Trophoblast cell (in vitro differentiated cells and primary cell): ENCODE data around the gene FBXO17.

ENCODE experiments used
- DNase-seq, 2 donors: peaks; one replicate each; pipeline ENCODE4 v3.0.0-alpha.2; 2016
- H2AFZ ChIP-seq: 2 replicates; pipeline ENCODE4 v1.6.1; 2013; ENCODE audit warnings: low read length, moderate library complexity, mild to moderate bottlenecking; ENCODE audit not compliant: insufficient read depth, poor library complexity
- H2AK5ac ChIP-seq: 2 replicates; pipeline ENCODE4 v1.6.1; 2013; ENCODE audit warnings: mild to moderate bottlenecking, low read length
- H2BK120ac ChIP-seq: 2 replicates; pipeline ENCODE4 v1.6.1; 2013; ENCODE audit warnings: low read length, mild to moderate bottlenecking, moderate library complexity; ENCODE audit not compliant: insufficient read depth, poor library complexity
- H2BK12ac ChIP-seq: 2 replicates; pipeline ENCODE4 v1.6.1; 2013; ENCODE audit warnings: mild to moderate bottlenecking, low read length, moderate library complexity
- H2BK5ac ChIP-seq: 2 replicates; pipeline ENCODE4 v1.6.1; 2013; ENCODE audit warnings: low read length, low read depth, moderate library complexity, mild to moderate bottlenecking; ENCODE audit not compliant: poor library complexity
- H3K14ac ChIP-seq: 2 replicates; pipeline ENCODE4 v1.6.1; 2013; ENCODE audit warnings: mild to moderate bottlenecking, low read length
- H3K18ac ChIP-seq: 2 replicates; pipeline ENCODE4 v1.6.1; 2013; ENCODE audit warnings: mild to moderate bottlenecking, low read length
- H3K23ac ChIP-seq: 2 replicates; pipeline ENCODE4 v1.6.1; 2013; ENCODE audit warnings: low read length
- H3K27ac ChIP-seq: 2 replicates; pipeline ENCODE4 v1.5.1; 2013; ENCODE audit warnings: low read depth, mild to moderate bottlenecking, inconsistent platforms, low read length, moderate library complexity
- H3K27me3 ChIP-seq: 2 replicates; pipeline ENCODE4 v1.6.1; 2013; ENCODE audit warnings: inconsistent platforms, mild to moderate bottlenecking, low read length, moderate library complexity; ENCODE audit not compliant: insufficient read depth
- H3K36me3 ChIP-seq, 2 experiments: 1 replicate in 1 of 2; 2 replicates in 1 of 2; pipeline ENCODE4 v1.6.1; 2013; ENCODE audit warnings: low read length in 2 of 2, mild to moderate bottlenecking in 2 of 2, moderate library complexity in 1 of 2; ENCODE audit not compliant: insufficient read depth in 2 of 2, control insufficient read depth in 1 of 2
- H3K4ac ChIP-seq: 2 replicates; pipeline ENCODE4 v1.6.1; 2013; ENCODE audit warnings: low read depth, mild to moderate bottlenecking, low read length, moderate library complexity
- H3K4me1 ChIP-seq, 2 experiments: 1 replicate in 1 of 2; 2 replicates in 1 of 2; pipeline ENCODE4 v1.6.1; 2013; ENCODE audit warnings: low read length in 2 of 2, mild to moderate bottlenecking in 2 of 2, moderate library complexity in 1 of 2; ENCODE audit not compliant: insufficient read depth in 2 of 2, control insufficient read depth in 1 of 2
- H3K4me2 ChIP-seq: 2 replicates; pipeline ENCODE4 v1.6.1; 2013; ENCODE audit warnings: inconsistent platforms, mild to moderate bottlenecking, low read length, moderate library complexity
- H3K4me3 ChIP-seq: 2 replicates; pipeline ENCODE4 v1.5.1; 2013; ENCODE audit warnings: mild to moderate bottlenecking, low read depth, low read length, inconsistent platforms
- H3K79me1 ChIP-seq: one replicate; pipeline ENCODE4 v1.6.1; 2013; ENCODE audit warnings: low read length
- H3K79me2 ChIP-seq: 2 replicates; pipeline ENCODE4 v1.6.1; 2013; ENCODE audit warnings: low read length, mild to moderate bottlenecking; ENCODE audit not compliant: control insufficient read depth, insufficient read depth, poor library complexity
- H3K9ac ChIP-seq: 2 replicates; pipeline ENCODE4 v1.6.1; 2013; ENCODE audit warnings: mild to moderate bottlenecking, low read length
- H3K9me3 ChIP-seq: 2 replicates; pipeline ENCODE4 v1.6.1; 2013; ENCODE audit warnings: low read depth, mild to moderate bottlenecking, control low read depth, inconsistent platforms, low read length; ENCODE audit not compliant: insufficient read depth
- H4K12ac ChIP-seq: 2 replicates; pipeline ENCODE4 v1.6.1; 2013; ENCODE audit warnings: low read depth, mild to moderate bottlenecking, low read length, moderate library complexity
- H4K8ac ChIP-seq: 2 replicates; pipeline ENCODE4 v1.6.1; 2013; ENCODE audit warnings: low read depth, mild to moderate bottlenecking, low read length, moderate library complexity
- H4K91ac ChIP-seq: one replicate; pipeline ENCODE4 v1.6.1; 2013; ENCODE audit warnings: low read depth, mild to moderate bottlenecking, low read length, moderate library complexity
- WGBS: extraction: QIAGEN DNeasy Blood & Tissue Kit; methylation state at CpG from one replicate; pipeline ENCODE4 v1.1.7; 2013; ENCODE audit warnings: missing lambda C conversion rate; ENCODE audit not compliant: insufficient read length, insufficient coverage; ENCODE audit errors: extremely low coverage; 5-methylcytosine and 5-hydroxymethylcytosine counted together

The FBXO17 gene

GRCh38 chr19:38977445-38978325, 2.1 kb upstream of the FBXO17 start:
- no peak overlapping the region for H4K12ac ChIP-seq
- no peak overlapping the region for H2AFZ ChIP-seq
- no peak overlapping the region for H3K4me2 ChIP-seq
- H3K36me3 ChIP-seq, result no peaks in the 10 kb centered on the region
- no peak overlapping the region for H3K27ac ChIP-seq
- H3K27me3 ChIP-seq, result no peaks in the 10 kb centered on the region
- no peak overlapping the region for H2BK5ac ChIP-seq
- no peak overlapping the region for H2AK5ac ChIP-seq
- H4K8ac ChIP-seq, result no peak overlapping the region
- H3K9ac ChIP-seq, result no peak overlapping the region
- H4K91ac ChIP-seq, result no peak overlapping the region
- DNase-seq, result no peak
- no peak overlapping the region for H3K4me3 ChIP-seq
- H3K9me3 ChIP-seq, result peaks cover 6% of the 10 kb centered on the region
- no peak overlapping the region for H3K18ac ChIP-seq
- WGBS, result no CpG with 5 or more reads among the region's 15 CpGs
- no peak overlapping the region for H3K23ac ChIP-seq
- H2BK12ac ChIP-seq, result no peak overlapping the region
- no peak overlapping the region for H3K14ac ChIP-seq
- H3K79me1 ChIP-seq, result peaks cover 9% of the 10 kb centered on the region
- H3K79me2 ChIP-seq, result no peaks in the 10 kb centered on the region
- no peak overlapping the region for H2BK120ac ChIP-seq
- no peak overlapping the region for H3K4ac ChIP-seq
- H3K4me1 ChIP-seq, result peaks cover 7 to 9% of the 10 kb centered on the region in 2 experiments

- Histone ChIP-seq H2BK12ac (peak overlapping the region; percentile 4), H2BK5ac (no peak overlapping the region), H3K9ac (peak overlapping the region; percentile 49), H3K27ac (no peak overlapping the region), H3K4me3 (peak overlapping the region; percentile 66), H4K8ac (peak overlapping the region; percentile 25), H3K4me1 (peaks cover 7 to 9% of the 10 kb centered on the region in 2 experiments), H3K9me3 (peaks cover 3% of the 10 kb centered on the region), H2AK5ac (no peak overlapping the region), H4K91ac (peak overlapping the region; percentile 79), H3K27me3 (no peaks in the 10 kb centered on the region), H4K12ac (peak overlapping the region; percentile 35), H3K79me1 (peaks cover 9% of the 10 kb centered on the region), H3K23ac (no peak overlapping the region), H2AFZ (peak overlapping the region; percentile 77), H3K36me3 (no peaks in the 10 kb centered on the region), H3K4ac (no peak overlapping the region), H3K14ac (peak overlapping the region; percentile 42), H3K18ac (peak overlapping the region; percentile 43), H3K79me2 (no peaks in the 10 kb centered on the region), H2BK120ac (no peak overlapping the region), H3K4me2 (peak overlapping the region; percentile 74)
- no CpG with 5 or more reads among the region's 22 CpGs for WGBS
- peak in 1 of 2 donors; percentile 12 for DNase-seq
Measured at GRCh38 chr19:38975861-38976271, 324 bp upstream of the FBXO17 start.

- Histone ChIP-seq H2BK5ac (no peak overlapping the region), H4K12ac (no peak overlapping the region), H3K9me3 (no peaks in the 10 kb centered on the region), H2BK120ac (no peak overlapping the region), H3K23ac (no peak overlapping the region), H2BK12ac (no peak overlapping the region), H2AK5ac (no peak overlapping the region), H3K79me2 (no peaks in the 10 kb centered on the region), H3K9ac (no peak overlapping the region), H3K18ac (peak overlapping the region; percentile 76), H3K36me3 (no peaks in the 10 kb centered on the region), H4K91ac (no peak overlapping the region), H3K4me3 (no peak overlapping the region), H3K14ac (peak overlapping the region; percentile 8), H3K4me2 (peak overlapping the region; percentile 74), H3K79me1 (peaks cover 9% of the 10 kb centered on the region), H3K27me3 (no peaks in the 10 kb centered on the region), H2AFZ (peak overlapping the region; percentile 92), H4K8ac (peak overlapping the region; percentile 57), H3K27ac (no peak overlapping the region), H3K4ac (no peak overlapping the region), H3K4me1 (peaks cover 7 to 9% of the 10 kb centered on the region in 2 experiments)
- WGBS, result no CpG with 5 or more reads among the region's 19 CpGs
- no peak for DNase-seq
Measured at GRCh38 chr19:38974624-38975213, 823 bp downstream of the FBXO17 start.

GRCh38 chr19:38971672-38972071, 3.9 kb downstream of the FBXO17 start:
- Histone ChIP-seq H3K27me3 (no peaks in the 10 kb centered on the region), H3K4me3 (no peak overlapping the region), H3K27ac (no peak overlapping the region), H3K18ac (no peak overlapping the region), H3K4me2 (no peak overlapping the region), H2BK12ac (no peak overlapping the region), H3K4me1 (peaks cover 7 to 9% of the 10 kb centered on the region in 2 experiments), H3K14ac (no peak overlapping the region), H3K23ac (no peak overlapping the region), H3K79me1 (peaks cover 9% of the 10 kb centered on the region), H4K12ac (no peak overlapping the region), H3K9me3 (no peaks in the 10 kb centered on the region), H4K8ac (no peak overlapping the region), H4K91ac (no peak overlapping the region), H2BK5ac (no peak overlapping the region), H3K9ac (no peak overlapping the region), H2BK120ac (no peak overlapping the region), H2AK5ac (no peak overlapping the region), H3K79me2 (no peaks in the 10 kb centered on the region), H3K36me3 (no peaks in the 10 kb centered on the region), H3K4ac (no peak overlapping the region), H2AFZ (no peak overlapping the region)
- DNase-seq, result no peak
- no CpG with 5 or more reads among the region's 2 CpGs for whole genome bisulfite sequencing
